ENCODE measurements around the gene IL1B.
A peak's percentile ranks its signal among the peaks of the same experiment; 100 is the strongest.
"Not testable (repeated sequence)": the region's sequence is repeated elsewhere in the genome, so short reads cannot be mapped to it uniquely, and the experiment has no call there.

Gene IL1B

GRCh38 chr2:112836695-112837117, at the start of gene IL1B:
Gene IL1B, minus strand, starts transcription at chr2:112836779. Its CDS starts 550 bp downstream, at chr2:112836229.
- no peak for DNase-seq (ENCODE audit: low read depth in 2 of 2)

GRCh38 chr2:112886291-112886690, 49.7 kb upstream of the IL1B start:
- no peak for DNase-seq (ENCODE audit: low read depth in 2 of 2)

GRCh38 chr2:112885506-112885902, 48.9 kb upstream of the IL1B start:
- DNase-seq (ENCODE audit: low read depth in 2 of 2) = no peak

GRCh38 chr2:112884869-112885505, 48.4 kb upstream of the IL1B start:
- DNase-seq (ENCODE audit: low read depth in 2 of 2) = peak; percentile 21 to 55

- no peak for DNase-seq (ENCODE audit: low read depth in 2 of 2)
Measured at GRCh38 chr2:112883669-112884068, 47.1 kb upstream of the IL1B start.

GRCh38 chr2:112881217-112881985, 44.8 kb upstream of the IL1B start:
- no peak for DNase-seq (ENCODE audit: low read depth in 2 of 2)

GRCh38 chr2:112880696-112881095, 44.1 kb upstream of the IL1B start:
- no peak for DNase-seq (ENCODE audit: low read depth in 2 of 2)

GRCh38 chr2:112880091-112880531, 43.5 kb upstream of the IL1B start:
- no peak for DNase-seq (ENCODE audit: low read depth in 2 of 2)

- DNase-seq (ENCODE audit: low read depth in 2 of 2) = no peak
Measured at GRCh38 chr2:112879491-112880041, 43.0 kb upstream of the IL1B start.

GRCh38 chr2:112877423-112877822, 40.8 kb upstream of the IL1B start:
- no peak for DNase-seq (ENCODE audit: low read depth in 2 of 2)

GRCh38 chr2:112876971-112877361, 40.4 kb upstream of the IL1B start:
- no peak for DNase-seq (ENCODE audit: low read depth in 2 of 2)

GRCh38 chr2:112876257-112876970, 39.8 kb upstream of the IL1B start:
- no peak for DNase-seq (ENCODE audit: low read depth in 2 of 2)

- no peak for DNase-seq (ENCODE audit: low read depth in 2 of 2)
Measured at GRCh38 chr2:112870841-112871835, 34.6 kb upstream of the IL1B start.

- no peak for DNase-seq (ENCODE audit: low read depth in 2 of 2)
Measured at GRCh38 chr2:112869258-112869842, 32.8 kb upstream of the IL1B start.

GRCh38 chr2:112867701-112868631, 31.4 kb upstream of the IL1B start:
- DNase-seq (ENCODE audit: low read depth in 2 of 2) = no peak

GRCh38 chr2:112866128-112866835, 29.7 kb upstream of the IL1B start:
- DNase-seq (ENCODE audit: low read depth in 2 of 2) = no peak

GRCh38 chr2:112864072-112864471, 27.5 kb upstream of the IL1B start:
- no peak for DNase-seq (ENCODE audit: low read depth in 2 of 2)

- not testable (repeated sequence) for DNase-seq (ENCODE audit: low read depth in 2 of 2)
Measured at GRCh38 chr2:112859406-112860183, 23.0 kb upstream of the IL1B start.

Data from stimulated activated CD4-positive, alpha-beta T cell treated with anti-CD3 and anti-CD28 coated beads, Interleukin-1b, Interleukin-23, amount 100 ng/mL, for 1 hour (primary cell).